WTC11 (cell line): ENCODE measurements around the gene SEMA3D.

ENCODE experiments used
- CREM ChIP-seq: sonication (generic); formaldehyde crosslinking; IDR thresholded peaks from 2 replicates; pipeline ENCODE4 v1.8.1; 2022; ENCODE audit warnings: mild to moderate bottlenecking, missing genetic modification reagents, moderate library complexity
- GABPB1 ChIP-seq: sonication (generic); formaldehyde crosslinking; IDR thresholded peaks from 2 replicates; pipeline ENCODE4 v1.8.1; 2023; ENCODE audit warnings: mild to moderate bottlenecking, missing genetic modification reagents
- JUN ChIP-seq: sonication (generic); formaldehyde crosslinking; IDR thresholded peaks from 2 replicates; pipeline ENCODE4 v1.8.0; 2023; ENCODE audit warnings: mild to moderate bottlenecking, missing genetic modification reagents
- NFATC4 ChIP-seq: fragments of 250-450 bp; sonication (Bioruptor Pico); IDR thresholded peaks from 2 replicates; pipeline ENCODE4 v1.9.0; 2021; ENCODE audit warnings: mild to moderate bottlenecking
- PRDM15 ChIP-seq: sonication (generic); formaldehyde crosslinking; IDR thresholded peaks from 2 replicates; pipeline ENCODE4 v1.8.0; 2022; ENCODE audit warnings: missing genetic modification reagents
- TEAD1 ChIP-seq: sonication (generic); formaldehyde crosslinking; IDR thresholded peaks from 2 replicates; pipeline ENCODE4 v1.8.0; 2022; ENCODE audit warnings: mild to moderate bottlenecking, missing genetic modification reagents
- TF ChIP-seq, protein P1 (sequence below): fragments of 200-600 bp; IDR thresholded peaks from 2 replicates; pipeline ENCODE4 v1.8.0; 2022; ENCODE audit warnings: antibody characterized with exemption

DNA sequence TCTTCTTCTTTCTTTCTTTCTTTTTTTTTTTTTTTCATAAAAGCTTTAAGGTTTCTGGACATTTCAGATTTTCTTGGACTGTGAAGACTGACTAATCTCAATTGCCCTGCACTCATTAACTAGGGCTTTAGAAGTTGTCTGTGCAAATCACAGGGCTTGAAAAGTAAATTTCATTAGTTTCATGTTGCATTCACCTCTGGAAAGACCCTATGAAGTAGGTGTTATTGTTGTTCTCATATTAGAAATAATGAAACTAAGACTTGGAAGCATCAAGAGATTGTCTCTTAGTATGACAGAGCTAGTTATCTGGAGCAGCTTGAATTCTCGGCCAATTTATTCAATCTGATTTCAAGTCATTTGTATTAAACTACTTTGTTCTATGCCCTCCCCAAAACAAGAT is 28.2 kb upstream of the SEMA3D start:
- TF ChIP-seq, protein P1, sequence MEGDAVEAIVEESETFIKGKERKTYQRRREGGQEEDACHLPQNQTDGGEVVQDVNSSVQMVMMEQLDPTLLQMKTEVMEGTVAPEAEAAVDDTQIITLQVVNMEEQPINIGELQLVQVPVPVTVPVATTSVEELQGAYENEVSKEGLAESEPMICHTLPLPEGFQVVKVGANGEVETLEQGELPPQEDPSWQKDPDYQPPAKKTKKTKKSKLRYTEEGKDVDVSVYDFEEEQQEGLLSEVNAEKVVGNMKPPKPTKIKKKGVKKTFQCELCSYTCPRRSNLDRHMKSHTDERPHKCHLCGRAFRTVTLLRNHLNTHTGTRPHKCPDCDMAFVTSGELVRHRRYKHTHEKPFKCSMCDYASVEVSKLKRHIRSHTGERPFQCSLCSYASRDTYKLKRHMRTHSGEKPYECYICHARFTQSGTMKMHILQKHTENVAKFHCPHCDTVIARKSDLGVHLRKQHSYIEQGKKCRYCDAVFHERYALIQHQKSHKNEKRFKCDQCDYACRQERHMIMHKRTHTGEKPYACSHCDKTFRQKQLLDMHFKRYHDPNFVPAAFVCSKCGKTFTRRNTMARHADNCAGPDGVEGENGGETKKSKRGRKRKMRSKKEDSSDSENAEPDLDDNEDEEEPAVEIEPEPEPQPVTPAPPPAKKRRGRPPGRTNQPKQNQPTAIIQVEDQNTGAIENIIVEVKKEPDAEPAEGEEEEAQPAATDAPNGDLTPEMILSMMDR: no peak
- TF ChIP-seq CREM (CRISPR knock-in tag): no peak
- no peak for TF ChIP-seq GABPB1 (CRISPR knock-in tag)
- TF ChIP-seq NFATC4 (CRISPR knock-in tag): no peak
- no peak for TF ChIP-seq JUN
- no peak for TF ChIP-seq TEAD1 (CRISPR knock-in tag)
- TF ChIP-seq PRDM15 (CRISPR knock-in tag): no peak
